NB4 (cell line): ENCODE measurements around the gene MICALL1.

ENCODE experiments used
- DNase-seq: peaks from one replicate; pipeline ENCODE4 v3.0.0; 2010; ENCODE audit warnings: low read depth
- H3K4me3 ChIP-seq: one replicate; pipeline ENCODE4 v1.5.1; 2011; ENCODE audit warnings: mild to moderate bottlenecking, low read depth, low read length, moderate library complexity
- MYC ChIP-seq: IDR thresholded peaks from 2 replicates; pipeline ENCODE4 v1.6.1; 2011; ENCODE audit warnings: low read depth, low read length
- POLR2A ChIP-seq: IDR thresholded peaks from 2 replicates; pipeline ENCODE4 v1.6.1; 2011; ENCODE audit warnings: mild to moderate bottlenecking; ENCODE audit not compliant: insufficient read length; ENCODE audit errors: extremely low read depth
- TF ChIP-seq, protein P1 (sequence below): IDR thresholded peaks from 2 replicates; pipeline ENCODE4 v1.6.1; 2011; ENCODE audit warnings: low read depth, low read length
- TF ChIP-seq, protein P2 (sequence below): IDR thresholded peaks from one replicate; pipeline ENCODE4 v1.5.1; 2012; ENCODE audit warnings: low read depth, low read length

MICALL1 gene

DNA sequence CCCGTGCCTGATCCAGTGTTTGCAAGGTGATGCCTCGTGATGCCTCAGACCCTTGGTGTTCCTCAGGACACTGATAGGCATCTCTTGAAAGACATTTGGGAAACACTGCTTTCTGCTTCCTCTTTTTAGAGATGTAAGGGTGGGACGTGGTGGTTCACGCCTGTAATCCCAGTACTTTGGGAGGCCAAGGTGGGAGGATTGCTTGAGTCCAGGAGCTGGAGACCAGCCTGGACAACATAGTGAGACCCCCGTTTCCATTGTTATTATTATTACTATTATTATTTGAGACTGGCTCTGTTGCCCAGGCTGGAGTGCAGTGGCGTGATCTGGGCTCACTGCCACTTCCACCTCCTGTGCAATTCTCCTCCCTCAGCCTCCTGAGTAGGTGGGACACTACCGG, 84.8 kb downstream of the MICALL1 start:
- no peak overlapping the region for H3K4me3 ChIP-seq
- TF ChIP-seq POLR2A: no peak
- TF ChIP-seq, protein P1, sequence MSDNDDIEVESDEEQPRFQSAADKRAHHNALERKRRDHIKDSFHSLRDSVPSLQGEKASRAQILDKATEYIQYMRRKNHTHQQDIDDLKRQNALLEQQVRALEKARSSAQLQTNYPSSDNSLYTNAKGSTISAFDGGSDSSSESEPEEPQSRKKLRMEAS: no peak
- TF ChIP-seq, protein P2, sequence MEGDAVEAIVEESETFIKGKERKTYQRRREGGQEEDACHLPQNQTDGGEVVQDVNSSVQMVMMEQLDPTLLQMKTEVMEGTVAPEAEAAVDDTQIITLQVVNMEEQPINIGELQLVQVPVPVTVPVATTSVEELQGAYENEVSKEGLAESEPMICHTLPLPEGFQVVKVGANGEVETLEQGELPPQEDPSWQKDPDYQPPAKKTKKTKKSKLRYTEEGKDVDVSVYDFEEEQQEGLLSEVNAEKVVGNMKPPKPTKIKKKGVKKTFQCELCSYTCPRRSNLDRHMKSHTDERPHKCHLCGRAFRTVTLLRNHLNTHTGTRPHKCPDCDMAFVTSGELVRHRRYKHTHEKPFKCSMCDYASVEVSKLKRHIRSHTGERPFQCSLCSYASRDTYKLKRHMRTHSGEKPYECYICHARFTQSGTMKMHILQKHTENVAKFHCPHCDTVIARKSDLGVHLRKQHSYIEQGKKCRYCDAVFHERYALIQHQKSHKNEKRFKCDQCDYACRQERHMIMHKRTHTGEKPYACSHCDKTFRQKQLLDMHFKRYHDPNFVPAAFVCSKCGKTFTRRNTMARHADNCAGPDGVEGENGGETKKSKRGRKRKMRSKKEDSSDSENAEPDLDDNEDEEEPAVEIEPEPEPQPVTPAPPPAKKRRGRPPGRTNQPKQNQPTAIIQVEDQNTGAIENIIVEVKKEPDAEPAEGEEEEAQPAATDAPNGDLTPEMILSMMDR: no peak
- TF ChIP-seq MYC: no peak
- DNase-seq: no peak

DNA sequence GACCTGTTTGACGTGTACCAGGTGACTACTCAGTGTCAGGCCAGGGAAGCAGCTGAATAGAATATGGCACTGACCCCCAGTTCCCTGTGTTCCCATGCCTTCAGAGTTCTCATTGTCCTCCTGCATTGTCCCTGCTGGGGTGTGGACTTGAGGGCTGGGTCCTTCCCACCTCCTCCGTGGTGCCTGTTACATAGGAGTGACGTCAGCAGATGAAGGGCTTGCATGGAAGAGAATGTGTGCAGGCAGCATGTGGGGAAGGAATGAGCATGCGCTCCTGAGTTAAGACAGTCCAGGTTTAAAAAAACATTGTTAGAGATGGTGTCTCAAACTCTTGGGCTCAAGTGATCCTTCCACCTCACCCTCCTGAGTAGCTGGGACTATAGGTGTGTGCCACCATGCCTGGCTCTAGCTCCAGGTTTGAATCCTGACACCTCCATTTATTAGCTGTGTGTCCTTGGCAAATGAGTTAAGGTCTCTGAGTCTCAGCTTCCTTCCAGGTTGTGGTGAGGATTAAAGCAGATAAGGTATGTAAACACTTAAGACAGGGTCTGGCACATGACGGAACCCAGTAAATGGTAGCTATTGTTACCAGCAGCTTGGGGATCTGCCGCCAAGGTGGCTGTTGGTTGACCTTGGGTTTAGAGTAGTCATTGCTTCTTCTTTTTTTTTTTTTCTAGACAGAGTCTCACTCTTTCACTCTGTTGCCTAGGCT, 85.8 kb downstream of the MICALL1 start:
- DNase-seq: no peak
- TF ChIP-seq, protein P1: no peak
- TF ChIP-seq, protein P2: no peak
- TF ChIP-seq MYC: no peak
- TF ChIP-seq POLR2A: no peak
- H3K4me3 ChIP-seq: no peak overlapping the region
